GM06990 (cell line): Measurements from ENCODE around the gene DOCK9.

Source experiments
- DNase-seq: peaks from one replicate; pipeline ENCODE4 v3.0.0-alpha.2; 2011; ENCODE audit not compliant: insufficient read length; ENCODE audit errors: extremely low read depth
- H3K27me3 ChIP-seq: replicated peaks from 2 replicates; pipeline ENCODE4 v1.6.0; 2011; ENCODE audit warnings: low read length; ENCODE audit not compliant: control insufficient read depth, insufficient read depth
- H3K36me3 ChIP-seq: 2 replicates; pipeline ENCODE4 v1.5.1; 2011; ENCODE audit warnings: low read length; ENCODE audit not compliant: control insufficient read depth, insufficient read depth
- H3K4me3 ChIP-seq: replicated peaks from 2 replicates; pipeline ENCODE4 v1.5.1; 2011; ENCODE audit warnings: low read depth, mild to moderate bottlenecking, control low read depth, low read length
- CTCF ChIP-seq: IDR thresholded peaks from 2 replicates; pipeline ENCODE4 v1.5.1; 2011; ENCODE audit warnings: low read length, control low read depth, mild to moderate bottlenecking, inconsistent platforms; ENCODE audit not compliant: insufficient read depth, poor library complexity, severe bottlenecking

DOCK9 gene

GRCh38 chr13:98860491-98860890, 117.4 kb downstream of the DOCK9 start:
- Histone ChIP-seq H3K4me3 (no peak overlapping the region), H3K36me3 (no peaks in the 10 kb centered on the region; the same call in 1 of the 2 replicates), H3K27me3 (no peaks in the 10 kb centered on the region)
- TF ChIP-seq CTCF, result no peak
- no peak for DNase-seq

- H3K4me3 ChIP-seq, result no peak overlapping the region
- no peak for DNase-seq
- H3K27me3 ChIP-seq, result no peaks in the 10 kb centered on the region
- H3K36me3 ChIP-seq, result no peaks in the 10 kb centered on the region; the same call in 1 of the 2 replicates
- TF ChIP-seq CTCF, result no peak
Measured at GRCh38 chr13:98858191-98858590, 119.7 kb downstream of the DOCK9 start.

GRCh38 chr13:98856983-98857382, 120.9 kb downstream of the DOCK9 start:
- H3K36me3 ChIP-seq, result no peaks in the 10 kb centered on the region
- H3K27me3 ChIP-seq, result no peaks in the 10 kb centered on the region
- DNase-seq, result no peak
- no peak overlapping the region for H3K4me3 ChIP-seq
- no peak for TF ChIP-seq CTCF

GRCh38 chr13:98854448-98854847, 123.4 kb downstream of the DOCK9 start:
- DNase-seq, result no peak
- Histone ChIP-seq H3K4me3 (no peak overlapping the region), H3K27me3 (no peaks in the 10 kb centered on the region), H3K36me3 (no peaks in the 10 kb centered on the region)
- no peak for TF ChIP-seq CTCF

GRCh38 chr13:98853771-98854221, 124.1 kb downstream of the DOCK9 start:
- peak; percentile 72 for DNase-seq

More at GRCh38 chr13:98853771-98854221, 124.1 kb downstream of the DOCK9 start:
- no peak overlapping the region for H3K4me3 ChIP-seq
- no peaks in the 10 kb centered on the region for H3K27me3 ChIP-seq
- no peaks in the 10 kb centered on the region for H3K36me3 ChIP-seq
- TF ChIP-seq CTCF, result no peak
